OCI-LY3 (cell line): ENCODE measurements around the gene CDC45.

Source experiments
- EZH2phosphoT487 ChIP-seq: fragments of 200-600 bp; shearing (Covaris generic); IDR thresholded peaks from 2 replicates; pipeline ENCODE4 v1.6.1; 2018; ENCODE audit warnings: antibody characterized with exemption, mixed run types, low read depth
- TF ChIP-seq, protein P1 (sequence below): fragments of 200-600, 300-600 bp; sonication (generic); IDR thresholded peaks from 2 replicates; pipeline ENCODE4 v1.5.1; 2014; ENCODE audit warnings: antibody characterized with exemption, low read length, low read depth

- TF ChIP-seq, protein P1, sequence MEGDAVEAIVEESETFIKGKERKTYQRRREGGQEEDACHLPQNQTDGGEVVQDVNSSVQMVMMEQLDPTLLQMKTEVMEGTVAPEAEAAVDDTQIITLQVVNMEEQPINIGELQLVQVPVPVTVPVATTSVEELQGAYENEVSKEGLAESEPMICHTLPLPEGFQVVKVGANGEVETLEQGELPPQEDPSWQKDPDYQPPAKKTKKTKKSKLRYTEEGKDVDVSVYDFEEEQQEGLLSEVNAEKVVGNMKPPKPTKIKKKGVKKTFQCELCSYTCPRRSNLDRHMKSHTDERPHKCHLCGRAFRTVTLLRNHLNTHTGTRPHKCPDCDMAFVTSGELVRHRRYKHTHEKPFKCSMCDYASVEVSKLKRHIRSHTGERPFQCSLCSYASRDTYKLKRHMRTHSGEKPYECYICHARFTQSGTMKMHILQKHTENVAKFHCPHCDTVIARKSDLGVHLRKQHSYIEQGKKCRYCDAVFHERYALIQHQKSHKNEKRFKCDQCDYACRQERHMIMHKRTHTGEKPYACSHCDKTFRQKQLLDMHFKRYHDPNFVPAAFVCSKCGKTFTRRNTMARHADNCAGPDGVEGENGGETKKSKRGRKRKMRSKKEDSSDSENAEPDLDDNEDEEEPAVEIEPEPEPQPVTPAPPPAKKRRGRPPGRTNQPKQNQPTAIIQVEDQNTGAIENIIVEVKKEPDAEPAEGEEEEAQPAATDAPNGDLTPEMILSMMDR, result no peak
- no peak for TF ChIP-seq EZH2phosphoT487
Measured at GRCh38 chr22:19478045-19478900, 1.4 kb upstream of the CDC45 start.
